Endodermal cell (in vitro differentiated cells): ENCODE data around the gene NF1. TPM values are rescaled to one million over a fixed set of nuclear protein-coding genes. Genes with fewer than 3 reads are reported as not detected.

Source experiments
- DNase-seq: peaks from one replicate; pipeline ENCODE4 v3.0.0-alpha.2; 2017
- H3K27ac ChIP-seq: 2 replicates; pipeline ENCODE4 v1.5.1; 2013; ENCODE audit warnings: mild to moderate bottlenecking, low read depth, low read length, moderate library complexity
- H3K27me3 ChIP-seq: 2 replicates; pipeline ENCODE4 v1.6.1; 2013; ENCODE audit warnings: mild to moderate bottlenecking, low read length, moderate library complexity; ENCODE audit not compliant: insufficient read depth, control insufficient read depth, poor library complexity, severe bottlenecking
- H3K36me3 ChIP-seq: 2 replicates; pipeline ENCODE4 v1.7.0; 2013; ENCODE audit warnings: mild to moderate bottlenecking, low read length, moderate library complexity; ENCODE audit not compliant: control insufficient read depth, insufficient read depth
- H3K4me1 ChIP-seq: one replicate; pipeline ENCODE4 v1.7.0; 2013; ENCODE audit warnings: low read length; ENCODE audit not compliant: control insufficient read depth, insufficient read depth
- H3K4me3 ChIP-seq: 2 replicates; pipeline ENCODE4 v1.5.1; 2013; ENCODE audit warnings: mild to moderate bottlenecking, low read length, moderate library complexity
- H3K9ac ChIP-seq: 2 replicates; pipeline ENCODE4 v1.6.1; 2013; ENCODE audit warnings: mild to moderate bottlenecking, low read length, moderate library complexity; ENCODE audit not compliant: poor library complexity, severe bottlenecking; ENCODE audit errors: extremely low read depth
- H3K9me3 ChIP-seq: 2 replicates; pipeline ENCODE4 v1.6.1; 2013; ENCODE audit warnings: mild to moderate bottlenecking, low read length, moderate library complexity; ENCODE audit not compliant: control insufficient read depth
- H3K27ac Mint-ChIP-seq: 2 replicates; pipeline ENCODE4 v1.8.0; 2020; ENCODE audit warnings: mixed read lengths
- H3K27me3 Mint-ChIP-seq: 2 replicates; pipeline ENCODE4 v1.8.0; 2021; ENCODE audit warnings: mild to moderate bottlenecking, mixed read lengths; ENCODE audit not compliant: insufficient read depth
- H3K36me3 Mint-ChIP-seq: 2 replicates; pipeline ENCODE4 v1.8.0; 2020; ENCODE audit warnings: low read depth, mixed read lengths
- H3K4me1 Mint-ChIP-seq: 2 replicates; pipeline ENCODE4 v1.8.0; 2020; ENCODE audit warnings: mixed read lengths
- H3K4me3 Mint-ChIP-seq: 2 replicates; pipeline ENCODE4 v1.8.0; 2020; ENCODE audit warnings: mild to moderate bottlenecking, moderate library complexity, mixed read lengths
- H3K9me3 Mint-ChIP-seq: 2 replicates; pipeline ENCODE4 v1.8.0; 2020; ENCODE audit warnings: mild to moderate bottlenecking, mixed read lengths
- WGBS, 2 experiments: methylation state at CpG; one replicate each; pipeline versions ENCODE4 v1.1.5 to v1.1.7; 2013; ENCODE audit warnings: missing lambda C conversion rate in 2 of 2, mixed read lengths in 1 of 2; ENCODE audit not compliant: insufficient coverage in 1 of 2, insufficient read length in 1 of 2; 5-methylcytosine and 5-hydroxymethylcytosine counted together
- total RNA-seq, 2 donors: library from RNA; stranded (reverse); fragmentation: NEBNext Ultra II Directional in 1 of 2; extraction: Animal tissue kit (Norgen Biotek cat#: 25700) in 1 of 2; gene quantifications; 2 replicates in 1 of 2; 3 replicates in 1 of 2; pipeline ENCODE4 v1.2.1, GENCODE V29; 2021
- TF ChIP-seq, protein P1 (sequence below): fragments of 200-600 bp; sonication (generic); conservative IDR thresholded peaks from 2 replicates; pipeline ENCODE4 v1.5.0; 2021; ENCODE audit warnings: antibody characterized with exemption, mild to moderate bottlenecking

Gene NF1
- total RNA-seq, 2 donors from 2014 or later: 61.9 to 69.3 TPM

GRCh38 chr17:31389657-31390381, 295.0 kb downstream of the NF1 start:
- Mint-ChIP-seq H3K27ac (no peak overlapping the region), H3K27me3 (peaks cover 44% of the 10 kb centered on the region), H3K4me1 (peaks cover 14% of the 10 kb centered on the region), H3K36me3 (no peaks in the 10 kb centered on the region), H3K9me3 (no peaks in the 10 kb centered on the region), H3K4me3 (peak overlapping the region; percentile 56)
- no peaks in the 10 kb centered on the region for H3K36me3 ChIP-seq
- no peaks in the 10 kb centered on the region for H3K9me3 ChIP-seq
- peaks cover 44% of the 10 kb centered on the region for H3K27me3 ChIP-seq
- no peak overlapping the region for H3K9ac ChIP-seq
- H3K4me1 ChIP-seq: peaks cover 9% of the 10 kb centered on the region
- DNase-seq: peak; percentile 65
- 77 to 79% methylated on average over 19 to 22 of the region's 22 CpGs for WGBS, 2 experiments
- H3K27ac ChIP-seq: no peak overlapping the region
- no peak overlapping the region for H3K4me3 ChIP-seq
- TF ChIP-seq, protein P1, sequence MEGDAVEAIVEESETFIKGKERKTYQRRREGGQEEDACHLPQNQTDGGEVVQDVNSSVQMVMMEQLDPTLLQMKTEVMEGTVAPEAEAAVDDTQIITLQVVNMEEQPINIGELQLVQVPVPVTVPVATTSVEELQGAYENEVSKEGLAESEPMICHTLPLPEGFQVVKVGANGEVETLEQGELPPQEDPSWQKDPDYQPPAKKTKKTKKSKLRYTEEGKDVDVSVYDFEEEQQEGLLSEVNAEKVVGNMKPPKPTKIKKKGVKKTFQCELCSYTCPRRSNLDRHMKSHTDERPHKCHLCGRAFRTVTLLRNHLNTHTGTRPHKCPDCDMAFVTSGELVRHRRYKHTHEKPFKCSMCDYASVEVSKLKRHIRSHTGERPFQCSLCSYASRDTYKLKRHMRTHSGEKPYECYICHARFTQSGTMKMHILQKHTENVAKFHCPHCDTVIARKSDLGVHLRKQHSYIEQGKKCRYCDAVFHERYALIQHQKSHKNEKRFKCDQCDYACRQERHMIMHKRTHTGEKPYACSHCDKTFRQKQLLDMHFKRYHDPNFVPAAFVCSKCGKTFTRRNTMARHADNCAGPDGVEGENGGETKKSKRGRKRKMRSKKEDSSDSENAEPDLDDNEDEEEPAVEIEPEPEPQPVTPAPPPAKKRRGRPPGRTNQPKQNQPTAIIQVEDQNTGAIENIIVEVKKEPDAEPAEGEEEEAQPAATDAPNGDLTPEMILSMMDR: peak; percentile 30

DNA sequence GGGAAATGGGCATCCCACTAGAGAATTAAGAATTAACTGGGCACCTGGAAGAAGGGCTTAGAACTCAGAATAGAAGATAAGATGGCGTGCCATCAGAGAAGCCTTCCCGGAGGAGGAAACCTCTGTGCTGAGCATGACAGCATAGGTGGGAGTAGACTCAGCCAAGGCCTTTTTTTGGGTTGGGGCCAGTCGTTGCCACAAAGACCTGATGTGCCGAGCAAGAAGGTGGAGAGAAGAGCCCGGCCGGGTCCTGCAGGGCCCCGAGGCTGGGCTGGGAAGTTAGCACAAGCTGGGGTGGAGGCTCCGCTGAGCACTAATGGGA, 295.6 kb downstream of the NF1 start:
- Histone ChIP-seq H3K9me3 (no peaks in the 10 kb centered on the region), H3K4me3 (no peak overlapping the region), H3K36me3 (no peaks in the 10 kb centered on the region), H3K27me3 (peaks cover 48% of the 10 kb centered on the region), H3K4me1 (peaks cover 9% of the 10 kb centered on the region), H3K27ac (no peak overlapping the region), H3K9ac (no peak overlapping the region)
- 85 to 94% methylated on average over 3 to 8 of the region's 8 CpGs for WGBS, 2 experiments
- Mint-ChIP-seq H3K27me3 (peaks cover 44% of the 10 kb centered on the region), H3K4me3 (peak overlapping the region; percentile 56), H3K36me3 (no peaks in the 10 kb centered on the region), H3K9me3 (no peaks in the 10 kb centered on the region), H3K27ac (no peak overlapping the region), H3K4me1 (peaks cover 14% of the 10 kb centered on the region)
- TF ChIP-seq, protein P1: no peak
- no peak for DNase-seq

DNA sequence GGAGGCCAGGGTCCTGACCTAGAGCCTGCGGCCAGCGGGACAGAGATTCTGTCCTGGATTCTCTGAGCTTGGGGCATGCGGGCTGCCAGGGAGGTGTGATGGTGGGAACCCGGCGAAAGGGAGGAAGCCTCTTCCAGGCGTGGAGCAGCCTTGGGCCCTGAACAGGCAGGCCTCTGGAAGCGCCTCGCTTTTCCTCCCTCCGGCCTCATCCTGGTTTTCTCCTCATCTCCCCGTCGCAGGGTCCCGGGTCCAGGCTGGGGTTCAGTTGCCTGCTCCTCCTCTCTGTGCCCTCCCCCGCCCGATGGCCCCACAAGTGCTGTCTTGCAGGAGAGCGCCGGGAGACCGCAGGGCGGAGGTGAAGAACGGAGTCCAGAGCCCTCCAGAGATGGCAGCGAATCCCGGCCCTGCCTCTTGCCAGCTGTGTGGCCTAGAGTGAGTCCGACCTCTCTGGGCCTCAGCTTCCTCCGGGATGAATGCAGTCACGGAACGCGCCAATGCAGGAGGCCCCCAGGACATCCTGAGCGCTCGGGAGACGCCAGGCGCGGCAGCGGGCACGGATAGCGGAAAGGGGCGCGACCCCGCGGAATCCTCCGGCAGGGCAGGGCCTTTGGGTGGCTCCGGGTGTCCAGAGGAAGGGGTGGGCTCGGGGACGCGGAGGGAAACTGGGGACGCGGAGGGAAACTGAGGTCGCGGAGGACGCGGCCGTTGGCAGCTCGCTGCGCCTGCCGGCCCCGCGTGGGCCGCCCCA, 296.1 kb downstream of the NF1 start:
- TF ChIP-seq, protein P1: no peak
- Histone ChIP-seq H3K9me3 (no peaks in the 10 kb centered on the region), H3K4me3 (no peak overlapping the region), H3K36me3 (no peaks in the 10 kb centered on the region), H3K27me3 (peaks cover 51% of the 10 kb centered on the region), H3K27ac (no peak overlapping the region), H3K4me1 (peaks cover 9% of the 10 kb centered on the region), H3K9ac (no peak overlapping the region)
- Mint-ChIP-seq H3K9me3 (no peaks in the 10 kb centered on the region), H3K4me1 (peaks cover 14% of the 10 kb centered on the region), H3K27ac (no peak overlapping the region), H3K4me3 (peak overlapping the region; percentile 56), H3K36me3 (no peaks in the 10 kb centered on the region), H3K27me3 (peaks cover 44% of the 10 kb centered on the region)
- WGBS, 2 experiments: 30 to 65% methylated on average over 11 to 49 of the region's 56 CpGs
- peak; percentile 81 for DNase-seq
